ENCODE measurements around the gene PWWP2B.

PWWP2B gene

GRCh38 chr10:132394936-132395703, 1.9 kb upstream of the PWWP2B start:
- no peak for DNase-seq

GRCh38 chr10:132395704-132396493, 1.1 kb upstream of the PWWP2B start:
- peak; percentile 87 for DNase-seq

- DNase-seq = no peak
Measured at GRCh38 chr10:132396494-132397035, 435 bp upstream of the PWWP2B start.

GRCh38 chr10:132397671-132398565, 918 bp downstream of the PWWP2B start:
- no peak for DNase-seq

- DNase-seq = no peak
Measured at GRCh38 chr10:132398566-132398991, 1.6 kb downstream of the PWWP2B start.

GRCh38 chr10:132399117-132400035, 2.4 kb downstream of the PWWP2B start:
- no peak for DNase-seq

- no peak for DNase-seq
Measured at GRCh38 chr10:132400041-132400546, 3.1 kb downstream of the PWWP2B start.

GRCh38 chr10:132400547-132401151, 3.6 kb downstream of the PWWP2B start:
- DNase-seq = no peak

GRCh38 chr10:132401401-132402118, 4.6 kb downstream of the PWWP2B start:
- no peak for DNase-seq

GRCh38 chr10:132402781-132403241, 5.8 kb downstream of the PWWP2B start:
- no peak for DNase-seq

- DNase-seq = peak; percentile 85
Measured at GRCh38 chr10:132403511-132404168, 6.6 kb downstream of the PWWP2B start.

- DNase-seq = no peak
Measured at GRCh38 chr10:132404169-132404880, 7.3 kb downstream of the PWWP2B start.

GRCh38 chr10:132404911-132405462, 8.0 kb downstream of the PWWP2B start:
- DNase-seq = peak; percentile 82

GRCh38 chr10:132405463-132405991, 8.5 kb downstream of the PWWP2B start:
- no peak for DNase-seq

- DNase-seq = no peak
Measured at GRCh38 chr10:132406181-132406580, 9.2 kb downstream of the PWWP2B start.

- no peak for DNase-seq
Measured at GRCh38 chr10:132406750-132407149, 9.8 kb downstream of the PWWP2B start.

GRCh38 chr10:132407243-132407746, 10.3 kb downstream of the PWWP2B start:
- no peak for DNase-seq

GRCh38 chr10:132407846-132408278, 10.9 kb downstream of the PWWP2B start:
- DNase-seq = peak; percentile 95

Data from islet precursor cell (in vitro differentiated cells).